Mesenchymal stem cell (in vitro differentiated cells and primary cell): ENCODE results near the gene LRRC7.
A peak's percentile ranks its signal among the peaks of the same experiment; 100 is the strongest.

Source experiments
- DNase-seq: peaks from one replicate; pipeline ENCODE4 v3.0.0-alpha.2; 2013
- H2AFZ ChIP-seq: one replicate; pipeline ENCODE4 v1.6.1; 2013; ENCODE audit warnings: low read depth, mild to moderate bottlenecking, control low read depth, inconsistent platforms, low read length, moderate library complexity
- H2AK5ac ChIP-seq: 2 replicates; pipeline ENCODE4 v1.6.1; 2013; ENCODE audit warnings: low read length, moderate library complexity, mild to moderate bottlenecking, inconsistent platforms; ENCODE audit not compliant: severe bottlenecking
- H2BK120ac ChIP-seq: one replicate; pipeline ENCODE4 v1.6.1; 2013; ENCODE audit warnings: low read depth, mild to moderate bottlenecking, inconsistent platforms, low read length, moderate library complexity
- H2BK12ac ChIP-seq, 2 experiments: one replicate each; pipeline ENCODE4 v1.6.1; 2013; ENCODE audit warnings: inconsistent platforms in 2 of 2, low read length in 2 of 2, mild to moderate bottlenecking in 2 of 2, moderate library complexity in 2 of 2, control low read depth in 1 of 2
- H2BK15ac ChIP-seq: one replicate; pipeline ENCODE4 v1.6.1; 2013; ENCODE audit warnings: mild to moderate bottlenecking, low read depth, inconsistent platforms; ENCODE audit not compliant: poor library complexity, severe bottlenecking
- H2BK5ac ChIP-seq: 2 replicates; pipeline ENCODE4 v1.6.1; 2013; ENCODE audit warnings: low read depth, mild to moderate bottlenecking, low read length, control low read depth, inconsistent platforms; ENCODE audit not compliant: poor library complexity, severe bottlenecking
- H3K14ac ChIP-seq, 2 experiments: one replicate each; pipeline ENCODE4 v1.6.1; 2013; ENCODE audit warnings: inconsistent platforms in 2 of 2, low read length in 2 of 2, control low read depth in 1 of 2, mild to moderate bottlenecking in 1 of 2, moderate library complexity in 1 of 2
- H3K18ac ChIP-seq, 2 experiments: one replicate each; pipeline ENCODE4 v1.6.1; 2013; ENCODE audit warnings: inconsistent platforms in 2 of 2, low read length in 2 of 2, control low read depth in 1 of 2, low read depth in 1 of 2, mild to moderate bottlenecking in 1 of 2
- H3K23ac ChIP-seq, 2 experiments: one replicate each; pipeline ENCODE4 v1.6.1; 2013; ENCODE audit warnings: inconsistent platforms in 2 of 2, low read length in 2 of 2, mild to moderate bottlenecking in 2 of 2, moderate library complexity in 2 of 2, control low read depth in 1 of 2
- H3K27ac ChIP-seq: 2 replicates; pipeline ENCODE4 v1.5.1; 2013; ENCODE audit warnings: mild to moderate bottlenecking, moderate library complexity, low read length, control low read depth, inconsistent platforms; ENCODE audit not compliant: poor library complexity, severe bottlenecking
- H3K27me3 ChIP-seq, 2 experiments: 2 replicates each; pipeline versions ENCODE4 v1.6.1 to v1.7.0; 2013; ENCODE audit warnings: low read length in 2 of 2, mild to moderate bottlenecking in 2 of 2, moderate library complexity in 2 of 2, control low read depth in 1 of 2, inconsistent platforms in 1 of 2; ENCODE audit not compliant: control insufficient read depth in 1 of 2, insufficient read depth in 1 of 2
- H3K36me3 ChIP-seq, 2 experiments: 2 replicates each; pipeline versions ENCODE4 v1.6.1 to v1.7.0; 2013; ENCODE audit warnings: low read length in 2 of 2, control low read depth in 1 of 2, inconsistent platforms in 1 of 2, low read depth in 1 of 2, mild to moderate bottlenecking in 1 of 2; ENCODE audit not compliant: insufficient read depth in 2 of 2, control insufficient read depth in 1 of 2
- H3K4ac ChIP-seq, 2 experiments: one replicate each; pipeline ENCODE4 v1.6.1; 2013; ENCODE audit warnings: inconsistent platforms in 2 of 2, low read length in 2 of 2, mild to moderate bottlenecking in 2 of 2, moderate library complexity in 2 of 2, control low read depth in 1 of 2, low read depth in 1 of 2
- H3K4me1 ChIP-seq: 2 replicates; pipeline ENCODE4 v1.6.1; 2013; ENCODE audit warnings: low read depth, low read length, control low read depth; ENCODE audit not compliant: control insufficient read depth, insufficient read depth
- H3K4me2 ChIP-seq: 2 replicates; pipeline ENCODE4 v1.6.1; 2013; ENCODE audit warnings: low read length, mild to moderate bottlenecking, inconsistent platforms; ENCODE audit not compliant: poor library complexity, severe bottlenecking
- H3K4me3 ChIP-seq, 2 experiments: 2 replicates each; pipeline versions ENCODE4 v1.5.1 to v1.7.0; 2013; ENCODE audit warnings: low read length in 2 of 2, mild to moderate bottlenecking in 2 of 2, control low read depth in 1 of 2, low read depth in 1 of 2; ENCODE audit not compliant: insufficient read depth in 1 of 2
- H3K79me1 ChIP-seq: replicated peaks from 2 replicates; pipeline ENCODE4 v1.6.1; 2013; ENCODE audit warnings: mild to moderate bottlenecking, control low read depth, low read length, inconsistent platforms; ENCODE audit not compliant: poor library complexity, severe bottlenecking
- H3K9ac ChIP-seq: 2 replicates; pipeline ENCODE4 v1.7.0; 2013; ENCODE audit warnings: mild to moderate bottlenecking, low read length, moderate library complexity
- H3K9me3 ChIP-seq: 2 replicates; pipeline ENCODE4 v1.7.0; 2013; ENCODE audit warnings: mild to moderate bottlenecking, low read length; ENCODE audit not compliant: control insufficient read depth
- H4K8ac ChIP-seq: one replicate; pipeline ENCODE4 v1.6.1; 2013; ENCODE audit warnings: inconsistent platforms, mild to moderate bottlenecking, low read length, moderate library complexity
- H4K91ac ChIP-seq: one replicate; pipeline ENCODE4 v1.6.1; 2013; ENCODE audit warnings: mild to moderate bottlenecking, low read length, inconsistent platforms
- WGBS: methylation state at CpG from one replicate; pipeline ENCODE4 v1.1.7; 2013; ENCODE audit warnings: mixed read lengths; 5-methylcytosine and 5-hydroxymethylcytosine counted together

Gene LRRC7

GRCh38 chr1:69794831-69795230 lies 227.1 kb downstream of the LRRC7 start:
- H3K4me3 ChIP-seq, result no peak overlapping the region
- H3K4me2 ChIP-seq, result no peak overlapping the region
- H3K23ac ChIP-seq, result no peak overlapping the region
- H3K27ac ChIP-seq, result no peak overlapping the region
- no peak for DNase-seq
- no peak overlapping the region for H4K91ac ChIP-seq
- no peak overlapping the region for H3K9ac ChIP-seq
- no peak overlapping the region for H2AFZ ChIP-seq
- no peaks in the 10 kb centered on the region for H3K79me1 ChIP-seq
- no peak overlapping the region for H4K8ac ChIP-seq
- H3K27me3 ChIP-seq, result no peaks in the 10 kb centered on the region
- H2BK15ac ChIP-seq, result no peak overlapping the region
- no peak overlapping the region for H2AK5ac ChIP-seq
- H3K18ac ChIP-seq, result no peak overlapping the region
- H2BK5ac ChIP-seq, result no peak overlapping the region
- H3K36me3 ChIP-seq, result no peaks in the 10 kb centered on the region
- WGBS, result 87% methylated on average over 6 of the region's 7 CpGs
- no peak overlapping the region for H2BK120ac ChIP-seq
- no peaks in the 10 kb centered on the region for H3K4me1 ChIP-seq
- no peak overlapping the region for H3K4ac ChIP-seq
- no peak overlapping the region for H3K14ac ChIP-seq
- H3K9me3 ChIP-seq, result peaks cover 3% of the 10 kb centered on the region
- H2BK12ac ChIP-seq, result no peak overlapping the region

- H2BK5ac ChIP-seq, result no peak overlapping the region
- whole genome bisulfite sequencing, result 81% methylated on average over 1 of the region's 2 CpGs
- H2BK15ac ChIP-seq, result no peak overlapping the region
- H3K23ac ChIP-seq, result no peak overlapping the region
- H2AFZ ChIP-seq, result no peak overlapping the region
- H3K4ac ChIP-seq, result no peak overlapping the region
- H4K91ac ChIP-seq, result no peak overlapping the region
- no peaks in the 10 kb centered on the region for H3K79me1 ChIP-seq
- H3K36me3 ChIP-seq, result no peaks in the 10 kb centered on the region
- no peaks in the 10 kb centered on the region for H3K4me1 ChIP-seq
- no peak overlapping the region for H2BK12ac ChIP-seq
- no peaks in the 10 kb centered on the region for H3K9me3 ChIP-seq
- no peak overlapping the region for H3K4me3 ChIP-seq
- no peak overlapping the region for H2BK120ac ChIP-seq
- H3K4me2 ChIP-seq, result no peak overlapping the region
- H3K18ac ChIP-seq, result no peak overlapping the region
- no peak overlapping the region for H3K9ac ChIP-seq
- DNase-seq, result peak; percentile 49
- no peak overlapping the region for H3K14ac ChIP-seq
- no peak overlapping the region for H4K8ac ChIP-seq
- no peak overlapping the region for H2AK5ac ChIP-seq
- H3K27me3 ChIP-seq, result no peaks in the 10 kb centered on the region
- H3K27ac ChIP-seq, result no peak overlapping the region
Measured at GRCh38 chr1:69814926-69815325, 247.2 kb downstream of the LRRC7 start.

GRCh38 chr1:69824932-69825331 lies 257.2 kb downstream of the LRRC7 start:
- H3K14ac ChIP-seq, result no peak overlapping the region
- no peaks in the 10 kb centered on the region for H3K79me1 ChIP-seq
- H3K9ac ChIP-seq, result no peak overlapping the region
- no peak overlapping the region for H3K18ac ChIP-seq
- no peak overlapping the region for H4K8ac ChIP-seq
- no peak overlapping the region for H2BK5ac ChIP-seq
- no peaks in the 10 kb centered on the region for H3K4me1 ChIP-seq
- no peak overlapping the region for H4K91ac ChIP-seq
- no peak overlapping the region for H2BK120ac ChIP-seq
- H2AK5ac ChIP-seq, result no peak overlapping the region
- no peak overlapping the region for H3K4me3 ChIP-seq
- no peaks in the 10 kb centered on the region for H3K36me3 ChIP-seq
- H2BK15ac ChIP-seq, result no peak overlapping the region
- no peak overlapping the region for H3K4ac ChIP-seq
- no peak overlapping the region for H3K27ac ChIP-seq
- no peak overlapping the region for H3K23ac ChIP-seq
- H2AFZ ChIP-seq, result no peak overlapping the region
- no peak overlapping the region for H2BK12ac ChIP-seq
- H3K9me3 ChIP-seq, result peaks cover 2% of the 10 kb centered on the region
- no peak for DNase-seq
- H3K27me3 ChIP-seq, result no peaks in the 10 kb centered on the region
- H3K4me2 ChIP-seq, result no peak overlapping the region

- Histone ChIP-seq H3K4ac (no peak overlapping the region), H3K79me1 (no peaks in the 10 kb centered on the region), H3K4me2 (no peak overlapping the region), H2BK5ac (no peak overlapping the region), H3K18ac (no peak overlapping the region), H3K4me3 (no peak overlapping the region), H3K36me3 (no peaks in the 10 kb centered on the region), H3K27me3 (no peaks in the 10 kb centered on the region), H2AK5ac (no peak overlapping the region), H4K91ac (no peak overlapping the region), H3K23ac (no peak overlapping the region), H3K9me3 (no peaks in the 10 kb centered on the region), H3K14ac (no peak overlapping the region), H2BK15ac (no peak overlapping the region), H3K9ac (no peak overlapping the region), H2BK12ac (no peak overlapping the region), H3K27ac (no peak overlapping the region), H4K8ac (no peak overlapping the region), H2AFZ (no peak overlapping the region), H2BK120ac (no peak overlapping the region), H3K4me1 (no peaks in the 10 kb centered on the region)
- no peak for DNase-seq
- WGBS, result no CpG with 5 or more reads among the region's 2 CpGs
Measured at GRCh38 chr1:69827732-69828131, 260.0 kb downstream of the LRRC7 start.
